Choroid plexus epithelial cell (primary cell): ENCODE measurements around the gene FAM186B.

ENCODE experiments used
- DNase-seq: peaks from one replicate; pipeline ENCODE4 v3.0.0-alpha.2; 2010; ENCODE audit warnings: low read depth
- H3K4me3 ChIP-seq: 2 replicates; pipeline ENCODE4 v1.5.1; 2011; ENCODE audit warnings: low read depth, mild to moderate bottlenecking, control low read depth, low read length, moderate library complexity
- TF ChIP-seq, protein P1 (sequence below): conservative IDR thresholded peaks from 2 replicates; pipeline ENCODE4 v1.5.1; 2011; ENCODE audit warnings: low read depth, mild to moderate bottlenecking, control low read depth, inconsistent platforms, low read length, moderate library complexity

FAM186B gene

DNA sequence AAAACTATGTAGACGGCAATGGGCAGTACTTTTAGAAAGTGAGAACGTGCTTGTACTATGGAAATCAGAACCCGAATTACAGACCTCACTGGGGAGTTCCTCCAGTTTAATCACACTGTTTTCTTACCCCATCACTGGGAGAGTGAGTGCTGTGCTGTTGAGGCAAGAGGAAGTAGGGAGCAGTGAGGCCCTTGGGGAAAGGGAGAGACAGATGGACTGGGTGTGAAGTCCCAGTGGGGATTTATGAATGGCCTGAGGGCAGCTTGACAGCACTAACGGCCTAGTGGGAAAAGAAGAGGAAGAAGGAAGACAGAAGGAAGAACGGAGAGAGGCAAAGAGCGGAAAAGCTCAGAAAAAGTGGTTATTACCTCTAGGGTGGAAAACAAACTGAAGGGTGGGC, 43.2 kb downstream of the FAM186B start:
- TF ChIP-seq, protein P1, sequence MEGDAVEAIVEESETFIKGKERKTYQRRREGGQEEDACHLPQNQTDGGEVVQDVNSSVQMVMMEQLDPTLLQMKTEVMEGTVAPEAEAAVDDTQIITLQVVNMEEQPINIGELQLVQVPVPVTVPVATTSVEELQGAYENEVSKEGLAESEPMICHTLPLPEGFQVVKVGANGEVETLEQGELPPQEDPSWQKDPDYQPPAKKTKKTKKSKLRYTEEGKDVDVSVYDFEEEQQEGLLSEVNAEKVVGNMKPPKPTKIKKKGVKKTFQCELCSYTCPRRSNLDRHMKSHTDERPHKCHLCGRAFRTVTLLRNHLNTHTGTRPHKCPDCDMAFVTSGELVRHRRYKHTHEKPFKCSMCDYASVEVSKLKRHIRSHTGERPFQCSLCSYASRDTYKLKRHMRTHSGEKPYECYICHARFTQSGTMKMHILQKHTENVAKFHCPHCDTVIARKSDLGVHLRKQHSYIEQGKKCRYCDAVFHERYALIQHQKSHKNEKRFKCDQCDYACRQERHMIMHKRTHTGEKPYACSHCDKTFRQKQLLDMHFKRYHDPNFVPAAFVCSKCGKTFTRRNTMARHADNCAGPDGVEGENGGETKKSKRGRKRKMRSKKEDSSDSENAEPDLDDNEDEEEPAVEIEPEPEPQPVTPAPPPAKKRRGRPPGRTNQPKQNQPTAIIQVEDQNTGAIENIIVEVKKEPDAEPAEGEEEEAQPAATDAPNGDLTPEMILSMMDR = no peak

DNA sequence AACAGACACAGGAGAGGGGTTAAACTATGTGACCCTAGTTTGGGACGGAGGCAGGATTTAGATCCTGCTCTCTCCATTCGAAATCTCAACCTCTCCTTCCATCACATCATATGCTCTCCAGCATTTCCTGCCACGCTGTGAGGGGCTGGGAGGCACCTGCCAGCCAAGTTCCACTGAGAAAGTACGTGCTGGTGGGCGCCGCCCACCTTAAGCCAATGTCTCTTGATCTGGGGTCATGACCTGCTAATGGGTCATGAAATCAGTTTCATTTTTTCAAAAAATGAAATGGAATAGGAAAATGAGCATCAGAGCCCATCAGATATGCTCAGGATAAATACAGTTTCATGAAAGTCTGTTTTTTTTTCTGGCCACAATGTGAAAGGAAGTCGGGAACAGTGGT, 44.7 kb downstream of the FAM186B start:
- no peak for DNase-seq
- TF ChIP-seq, protein P1 = no peak

More for the DNA sequence above, 43.2 kb downstream of the FAM186B start:
- no peak for DNase-seq
- no peak overlapping the region for H3K4me3 ChIP-seq

DNA sequence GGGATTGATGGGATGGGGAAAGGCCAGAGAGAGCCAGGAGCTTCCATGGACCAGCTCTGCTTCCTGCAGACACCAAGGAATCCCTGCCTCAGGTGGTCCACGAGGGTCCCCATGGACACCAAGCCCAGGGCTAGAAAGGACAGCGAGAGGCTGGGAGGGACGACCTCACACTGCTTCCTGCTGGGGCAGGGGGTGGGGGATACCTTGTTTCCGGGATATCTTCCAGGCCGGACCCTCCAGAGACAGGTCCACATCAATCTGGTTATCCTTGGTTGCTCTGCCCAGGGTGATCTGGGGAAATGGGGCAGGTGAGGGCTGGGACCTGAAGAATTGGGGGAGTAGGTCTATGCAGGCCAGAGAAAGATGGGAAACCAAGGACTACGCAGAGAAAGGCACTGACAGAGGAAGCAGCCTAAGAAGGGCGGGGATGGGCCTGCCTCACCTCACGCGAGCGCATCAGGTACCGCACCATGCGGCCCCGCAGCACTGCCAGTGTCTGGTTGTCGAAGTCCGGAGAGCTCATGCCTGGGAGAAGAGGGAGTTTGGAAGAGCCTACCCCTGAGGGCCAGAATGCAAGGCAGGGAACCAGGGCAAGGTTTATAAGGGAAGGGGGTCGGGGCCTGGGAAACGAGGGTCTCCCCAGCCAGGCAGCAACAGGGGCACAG, 46.3 kb downstream of the FAM186B start:
- TF ChIP-seq, protein P1 = no peak
- no peak overlapping the region for H3K4me3 ChIP-seq
- DNase-seq = no peak

More for the DNA sequence above, 44.7 kb downstream of the FAM186B start:
- H3K4me3 ChIP-seq = no peak overlapping the region

DNA sequence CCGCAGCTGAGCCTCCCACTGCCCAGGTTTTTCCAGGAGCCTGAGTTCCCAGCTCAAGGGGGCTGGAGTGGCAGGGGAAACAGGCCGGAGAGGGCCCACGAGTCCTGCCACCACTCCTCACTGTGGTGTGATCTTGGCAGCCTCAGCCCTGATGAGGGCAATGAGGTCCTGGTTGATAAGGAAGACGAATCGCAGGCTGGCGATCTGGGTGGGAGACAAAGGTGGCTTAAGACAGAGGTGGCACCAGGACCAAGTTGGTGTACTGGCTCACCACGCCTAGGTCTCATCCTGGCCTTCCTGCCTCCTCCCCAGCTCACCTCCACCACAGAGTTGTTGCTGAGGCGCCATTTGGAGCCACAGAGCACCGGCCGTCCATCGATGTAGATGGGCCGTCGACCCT, 46.9 kb downstream of the FAM186B start:
- no peak for DNase-seq
- TF ChIP-seq, protein P1 = no peak
- H3K4me3 ChIP-seq = no peak overlapping the region

DNA sequence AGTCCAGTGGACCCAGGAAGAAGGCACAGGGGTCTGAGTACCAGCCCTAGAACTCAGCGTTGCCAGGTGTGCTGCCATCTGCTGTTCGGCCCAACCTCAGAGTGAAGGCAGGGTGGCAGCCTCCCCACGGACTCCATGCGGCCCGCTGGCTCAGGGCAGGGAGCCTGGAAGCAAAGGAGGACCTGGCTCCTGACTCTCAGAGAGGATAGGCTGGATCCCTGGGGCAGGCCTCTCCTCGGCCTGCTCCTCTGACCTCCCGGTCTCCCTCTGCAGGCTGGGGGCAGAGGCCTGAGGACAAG, 47.6 kb downstream of the FAM186B start:
- TF ChIP-seq, protein P1 = peak; percentile 42
- no peak for DNase-seq
- no peak overlapping the region for H3K4me3 ChIP-seq

DNA sequence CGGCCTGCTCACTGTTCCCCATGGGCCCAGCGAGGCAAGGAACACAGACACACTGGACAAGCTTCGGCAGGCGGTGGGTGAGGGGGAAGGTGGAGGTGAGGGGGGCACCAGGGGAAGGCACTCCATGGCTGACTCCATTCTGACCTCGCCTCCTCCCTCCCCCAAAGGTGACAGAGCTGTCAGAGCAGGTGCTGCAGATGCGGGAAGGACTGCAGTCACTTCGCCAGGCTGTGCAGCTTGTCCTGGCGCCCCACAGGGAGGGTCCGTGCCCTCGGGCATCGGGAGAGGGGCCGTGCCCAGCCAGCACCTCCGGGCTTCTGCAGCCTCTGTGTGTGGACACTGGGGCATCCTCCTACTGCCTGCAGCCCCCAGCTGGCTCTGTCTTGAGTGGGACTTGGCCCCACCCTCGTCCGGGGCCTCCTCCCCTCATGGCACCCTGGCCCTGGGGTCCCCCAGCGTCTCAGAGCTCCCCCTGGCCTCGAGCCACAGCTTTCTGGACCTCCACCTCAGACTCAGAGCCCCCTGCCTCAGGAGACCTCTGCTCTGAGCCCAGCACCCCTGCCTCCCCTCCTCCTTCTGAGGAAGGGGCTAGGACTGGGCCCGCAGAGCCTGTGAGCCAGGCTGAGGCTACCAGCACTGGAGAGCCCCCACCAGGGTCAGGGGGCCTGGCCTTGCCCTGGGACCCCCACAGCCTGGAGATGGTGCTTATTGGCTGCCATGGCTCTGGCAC, 48.1 kb downstream of the FAM186B start:
- H3K4me3 ChIP-seq = no peak overlapping the region
- TF ChIP-seq, protein P1 = no peak
- DNase-seq = no peak
